Measurements from ENCODE around the gene LLGL1. TPM values are rescaled to one million over a fixed set of nuclear protein-coding genes. Genes with fewer than 3 reads are reported as not detected.

LLGL1 gene
- total RNA-seq, 1 donor: 40.7 TPM

GRCh38 chr17:18228176-18228682 lies 2.8 kb downstream of the LLGL1 start:
- DNase-seq (ENCODE audit: low read depth): no peak
- no peak for TF ChIP-seq CTCF (IDR thresholded peaks at IDR 0.05; ENCODE audit: insufficient read depth, low read length)
- no peak overlapping the region for H3K4me3 ChIP-seq (ENCODE audit: low read depth, low read length)

GRCh38 chr17:18229254-18229653 lies 3.8 kb downstream of the LLGL1 start:
- no peak for TF ChIP-seq CTCF (IDR thresholded peaks at IDR 0.05; ENCODE audit: insufficient read depth, low read length)
- DNase-seq (ENCODE audit: low read depth): no peak
- H3K4me3 ChIP-seq (ENCODE audit: low read depth, low read length): no peak overlapping the region

GRCh38 chr17:18229771-18230170 lies 4.3 kb downstream of the LLGL1 start:
- no peak for TF ChIP-seq CTCF (IDR thresholded peaks at IDR 0.05; ENCODE audit: insufficient read depth, low read length)
- no peak overlapping the region for H3K4me3 ChIP-seq (ENCODE audit: low read depth, low read length)
- DNase-seq (ENCODE audit: low read depth): no peak

- no peak overlapping the region for H3K4me3 ChIP-seq (ENCODE audit: low read depth, low read length)
- no peak for TF ChIP-seq CTCF (IDR thresholded peaks at IDR 0.05; ENCODE audit: insufficient read depth, low read length)
- no peak for DNase-seq (ENCODE audit: low read depth)
Measured at GRCh38 chr17:18230288-18231141, 5.1 kb downstream of the LLGL1 start.

GRCh38 chr17:18231164-18231563 lies 5.7 kb downstream of the LLGL1 start:
- DNase-seq (ENCODE audit: low read depth): no peak
- no peak for TF ChIP-seq CTCF (IDR thresholded peaks at IDR 0.05; ENCODE audit: insufficient read depth, low read length)
- no peak overlapping the region for H3K4me3 ChIP-seq (ENCODE audit: low read depth, low read length)

GRCh38 chr17:18233803-18234518 lies 8.5 kb downstream of the LLGL1 start:
- TF ChIP-seq CTCF (IDR thresholded peaks at IDR 0.05; ENCODE audit: insufficient read depth, low read length): no peak
- H3K4me3 ChIP-seq (ENCODE audit: low read depth, low read length): no peak overlapping the region
- no peak for DNase-seq (ENCODE audit: low read depth)

All from fibroblast of the aortic adventitia (primary cell).